Skeletal muscle cell (primary cell): ENCODE data around the gene ZNF25.
A peak's percentile ranks its signal among the peaks of the same experiment; 100 is the strongest.
"Not testable (repeated sequence)": the region's sequence is repeated elsewhere in the genome, so short reads cannot be mapped to it uniquely, and the experiment has no call there.

ENCODE experiments used
- DNase-seq: peaks from one replicate; pipeline ENCODE4 v3.0.0-alpha.2; 2010; ENCODE audit warnings: low read depth
- H3K4me3 ChIP-seq: 2 replicates; pipeline ENCODE4 v1.5.1; 2011; ENCODE audit warnings: low read depth, mild to moderate bottlenecking, control low read depth, low read length, moderate library complexity

Gene ZNF25

GRCh38 chr10:37976091-37976879 lies at the start of gene ZNF25:
TSS of gene ZNF25 (minus strand) at chr10:37976647. CDS start at chr10:37971722, 4,925 bp downstream.
- H3K4me3 ChIP-seq = peak within 1 kb of the TSS; percentile 88
- peak; percentile 93 for DNase-seq

- H3K4me3 ChIP-seq = no peak overlapping the region
- no peak for DNase-seq
Measured at GRCh38 chr10:38025283-38025682, 48.8 kb upstream of the ZNF25 start.

- H3K4me3 ChIP-seq, DNase-seq: not testable (repeated sequence)
Measured at GRCh38 chr10:38019124-38019523, 42.7 kb upstream of the ZNF25 start.

GRCh38 chr10:38016354-38016753 lies 39.9 kb upstream of the ZNF25 start:
- DNase-seq = no peak
- no peak overlapping the region for H3K4me3 ChIP-seq

GRCh38 chr10:38010119-38010903 lies 33.9 kb upstream of the ZNF25 start, which contains the start of gene ZNF33A:
TSS of gene ZNF33A (plus strand) at chr10:38010675. CDS start at chr10:38012342, 1,667 bp downstream.
- H3K4me3 ChIP-seq = peak within 1 kb of the TSS; percentile 63
- DNase-seq = peak; percentile 81

- no peak for DNase-seq
- H3K4me3 ChIP-seq = no peak overlapping the region
Measured at GRCh38 chr10:38007991-38008390, 31.5 kb upstream of the ZNF25 start.

GRCh38 chr10:38007551-38007950 lies 31.1 kb upstream of the ZNF25 start:
- DNase-seq = no peak
- H3K4me3 ChIP-seq = no peak overlapping the region

- no peak overlapping the region for H3K4me3 ChIP-seq
- no peak for DNase-seq
Measured at GRCh38 chr10:38003588-38003987, 27.1 kb upstream of the ZNF25 start.

- H3K4me3 ChIP-seq = no peak overlapping the region
- DNase-seq = no peak
Measured at GRCh38 chr10:38003026-38003425, 26.6 kb upstream of the ZNF25 start.

GRCh38 chr10:38000474-38000873 lies 24.0 kb upstream of the ZNF25 start:
- not testable (repeated sequence) for DNase-seq, H3K4me3 ChIP-seq

GRCh38 chr10:37998920-37999319 lies 22.5 kb upstream of the ZNF25 start:
- not testable (repeated sequence) for DNase-seq, H3K4me3 ChIP-seq

GRCh38 chr10:37992083-37992482 lies 15.6 kb upstream of the ZNF25 start:
- DNase-seq = no peak
- no peak overlapping the region for H3K4me3 ChIP-seq

- no peak overlapping the region for H3K4me3 ChIP-seq
- DNase-seq = no peak
Measured at GRCh38 chr10:37991655-37992054, 15.2 kb upstream of the ZNF25 start.

GRCh38 chr10:37976880-37977203 lies 395 bp upstream of the ZNF25 start:
- H3K4me3 ChIP-seq = peak overlapping the region; percentile 88
- DNase-seq = no peak

GRCh38 chr10:37975401-37975991 lies 951 bp downstream of the ZNF25 start:
- H3K4me3 ChIP-seq = peak overlapping the region; percentile 88
- DNase-seq = no peak

- no peak overlapping the region for H3K4me3 ChIP-seq
- no peak for DNase-seq
Measured at GRCh38 chr10:37972396-37972795, 4.1 kb downstream of the ZNF25 start.

- no peak for DNase-seq
- H3K4me3 ChIP-seq = no peak overlapping the region
Measured at GRCh38 chr10:37965006-37965405, 11.4 kb downstream of the ZNF25 start.

- H3K4me3 ChIP-seq = no peak overlapping the region
- DNase-seq = no peak
Measured at GRCh38 chr10:37960591-37961137, 15.8 kb downstream of the ZNF25 start.

- no peak for DNase-seq
- no peak overlapping the region for H3K4me3 ChIP-seq
Measured at GRCh38 chr10:37957841-37958240, 18.6 kb downstream of the ZNF25 start.

GRCh38 chr10:37952926-37953325 lies 23.5 kb downstream of the ZNF25 start:
- no peak for DNase-seq
- H3K4me3 ChIP-seq = no peak overlapping the region
